Liver (tissue), 9 donors: ENCODE results near the gene MLF1. TPM values are rescaled to one million over a fixed set of nuclear protein-coding genes. Genes with fewer than 3 reads are reported as not detected.

Experiments
- DNase-seq: peaks from one replicate; pipeline ENCODE4 v3.0.0-alpha.2; 2017; ENCODE audit warnings: low spot score
- H3K27ac ChIP-seq, 2 donors: one replicate each; pipeline ENCODE4 v1.7.0; 2013; ENCODE audit warnings: inconsistent platforms in 2 of 2, low read length in 2 of 2, control low read depth in 1 of 2, low read depth in 1 of 2, mild to moderate bottlenecking in 1 of 2
- H3K27me3 ChIP-seq, 4 donors: one replicate each; pipeline versions ENCODE4 v1.6.1 to v1.7.0; 2013; ENCODE audit warnings: low read length in 3 of 4, inconsistent platforms in 1 of 4, mild to moderate bottlenecking in 1 of 4, moderate library complexity in 1 of 4; ENCODE audit not compliant: control insufficient read depth in 4 of 4, insufficient read depth in 4 of 4
- H3K36me3 ChIP-seq, 4 donors: one replicate each; pipeline versions ENCODE4 v1.6.1 to v1.7.0; 2013; ENCODE audit warnings: low read length in 3 of 4, mild to moderate bottlenecking in 3 of 4, low read depth in 1 of 4, moderate library complexity in 1 of 4; ENCODE audit not compliant: control insufficient read depth in 4 of 4, insufficient read depth in 3 of 4
- H3K4me1 ChIP-seq, 4 donors: one replicate each; pipeline versions ENCODE4 v1.6.1 to v1.7.0; 2013; ENCODE audit warnings: low read length in 3 of 4, mild to moderate bottlenecking in 3 of 4, moderate library complexity in 1 of 4; ENCODE audit not compliant: control insufficient read depth in 4 of 4, insufficient read depth in 4 of 4
- H3K4me3 ChIP-seq, 3 donors: one replicate each; pipeline versions ENCODE4 v1.6.1 to v1.7.0; 2013; ENCODE audit warnings: low read length in 3 of 3, control low read depth in 1 of 3, low read depth in 1 of 3, mild to moderate bottlenecking in 1 of 3
- H3K9ac ChIP-seq, 2 donors: one replicate each; pipeline ENCODE4 v1.7.0; 2013; ENCODE audit warnings: low read length in 2 of 2, mild to moderate bottlenecking in 2 of 2, moderate library complexity in 2 of 2, control low read depth in 1 of 2, low read depth in 1 of 2
- H3K9me3 ChIP-seq, 4 donors: one replicate each; pipeline versions ENCODE4 v1.6.1 to v1.7.0; 2013; ENCODE audit warnings: low read length in 3 of 4; ENCODE audit not compliant: control insufficient read depth in 4 of 4
- CTCF ChIP-seq: fragments of 150-350 bp; IDR thresholded peaks from 2 replicates; pipeline ENCODE4 v1.5.1; 2017; ENCODE audit warnings: improper control_type of control experiment, low read depth, low read length; ENCODE audit not compliant: missing input control
- FOXA2 ChIP-seq: IDR thresholded peaks from 2 replicates; pipeline ENCODE4 v1.6.1; 2016; ENCODE audit warnings: antibody characterized with exemption
- GABPA ChIP-seq, 2 donors: IDR thresholded peaks in 1 of 2; conservative IDR thresholded peaks in 1 of 2; 2 replicates each; pipeline ENCODE4 v1.6.1; 2016; ENCODE audit warnings: antibody characterized with exemption in 2 of 2, mild to moderate bottlenecking in 1 of 2, moderate library complexity in 1 of 2
- HNF4A ChIP-seq, 2 donors: conservative IDR thresholded peaks; 2 replicates each; pipeline ENCODE4 v1.6.1; 2016; ENCODE audit warnings: antibody characterized with exemption in 2 of 2, mild to moderate bottlenecking in 2 of 2
- JUND ChIP-seq, 2 donors: IDR thresholded peaks; 2 replicates each; pipeline ENCODE4 v1.6.1; 2016; ENCODE audit warnings: antibody characterized with exemption in 2 of 2
- MAX ChIP-seq: IDR thresholded peaks from 2 replicates; pipeline ENCODE4 v1.6.1; 2016; ENCODE audit warnings: antibody characterized with exemption
- NR2F2 ChIP-seq: IDR thresholded peaks from 2 replicates; pipeline ENCODE4 v1.6.1; 2016; ENCODE audit warnings: antibody characterized with exemption
- RAD21 ChIP-seq, 2 donors: IDR thresholded peaks; 2 replicates each; pipeline ENCODE4 v1.6.1; 2016; ENCODE audit warnings: antibody characterized with exemption in 2 of 2, mild to moderate bottlenecking in 2 of 2
- TAF1 ChIP-seq: conservative IDR thresholded peaks from 2 replicates; pipeline ENCODE4 v1.6.1; 2016; ENCODE audit warnings: antibody characterized with exemption, mild to moderate bottlenecking
- WGBS: extraction: QIAGEN DNeasy Blood & Tissue Kit; methylation state at CpG from one replicate; pipeline ENCODE4 v1.1.7; 2013; 5-methylcytosine and 5-hydroxymethylcytosine counted together
- polyA plus RNA-seq, 2 donors: library from polyadenylated mRNA; stranded (reverse) in 1 of 2; unstranded in 1 of 2; fragments of 200-250 nt in 1 of 2; fragments of >200 nt in 1 of 2; fragmentation: Nextera tagmentation in 1 of 2; extraction: Ambion mirVana in 1 of 2; gene quantifications; one replicate each; pipeline versions ENCODE4 v1.2.1 to v1.2.3, GENCODE V29; 2013 to 2015
- total RNA-seq, 2 donors: library from RNA; depleted of rRNA; stranded (reverse); fragments of >200 nt; gene quantifications; one replicate each; pipeline ENCODE4 v1.2.3, GENCODE V29; 2014
- TF ChIP-seq, protein P1 (sequence below): IDR thresholded peaks from 2 replicates; pipeline ENCODE4 v1.6.1; 2016; ENCODE audit warnings: antibody characterized with exemption
- TF ChIP-seq, protein P2 (sequence below): IDR thresholded peaks from 2 replicates; pipeline ENCODE4 v1.6.1; 2016; ENCODE audit warnings: antibody characterized with exemption
- donor health status: healthy.
- donor health status: healthy.
- donor health status: healthy.
- donor health status: healthy.
- donor health status: healthy.

Gene MLF1
- total and polyA plus RNA-seq, 4 donors, result 0.20 to 3.3 (median 0.45) TPM

GRCh38 chr3:158569794-158570193 is 1.2 kb upstream of the MLF1 start:
- Histone ChIP-seq H3K36me3 (no peaks in the 10 kb centered on the region), H3K4me3 (no peak overlapping the region), H3K27ac (no peak overlapping the region), H3K4me1 (peaks cover 2 to 6% (median 5%) of the 10 kb centered on the region in 4 donors), H3K9ac (no peak overlapping the region), H3K27me3 (peaks cover 0 to 13% (median 1%) of the 10 kb centered on the region in 4 donors), H3K9me3 (peaks cover 0 to 3% (median 0%) of the 10 kb centered on the region in 4 donors)
- TF ChIP-seq CTCF, result no peak
- no peak for TF ChIP-seq GABPA (IDR thresholded peaks at IDR 0.05 in 1 of 2, conservative IDR thresholded peaks at IDR 0.05 in 1 of 2)
- TF ChIP-seq, protein P1, sequence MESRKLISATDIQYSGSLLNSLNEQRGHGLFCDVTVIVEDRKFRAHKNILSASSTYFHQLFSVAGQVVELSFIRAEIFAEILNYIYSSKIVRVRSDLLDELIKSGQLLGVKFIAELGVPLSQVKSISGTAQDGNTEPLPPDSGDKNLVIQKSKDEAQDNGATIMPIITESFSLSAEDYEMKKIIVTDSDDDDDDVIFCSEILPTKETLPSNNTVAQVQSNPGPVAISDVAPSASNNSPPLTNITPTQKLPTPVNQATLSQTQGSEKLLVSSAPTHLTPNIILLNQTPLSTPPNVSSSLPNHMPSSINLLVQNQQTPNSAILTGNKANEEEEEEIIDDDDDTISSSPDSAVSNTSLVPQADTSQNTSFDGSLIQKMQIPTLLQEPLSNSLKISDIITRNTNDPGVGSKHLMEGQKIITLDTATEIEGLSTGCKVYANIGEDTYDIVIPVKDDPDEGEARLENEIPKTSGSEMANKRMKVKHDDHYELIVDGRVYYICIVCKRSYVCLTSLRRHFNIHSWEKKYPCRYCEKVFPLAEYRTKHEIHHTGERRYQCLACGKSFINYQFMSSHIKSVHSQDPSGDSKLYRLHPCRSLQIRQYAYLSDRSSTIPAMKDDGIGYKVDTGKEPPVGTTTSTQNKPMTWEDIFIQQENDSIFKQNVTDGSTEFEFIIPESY, result no peak
- TF ChIP-seq HNF4A (conservative IDR thresholded peaks at IDR 0.05), result no peak
- no peak for TF ChIP-seq TAF1
- no peak for TF ChIP-seq JUND (IDR thresholded peaks at IDR 0.05)
- TF ChIP-seq RAD21 (IDR thresholded peaks at IDR 0.05), result no peak
- no peak for DNase-seq
- 57% methylated on average over 3 of the region's 3 CpGs for WGBS

DNA sequence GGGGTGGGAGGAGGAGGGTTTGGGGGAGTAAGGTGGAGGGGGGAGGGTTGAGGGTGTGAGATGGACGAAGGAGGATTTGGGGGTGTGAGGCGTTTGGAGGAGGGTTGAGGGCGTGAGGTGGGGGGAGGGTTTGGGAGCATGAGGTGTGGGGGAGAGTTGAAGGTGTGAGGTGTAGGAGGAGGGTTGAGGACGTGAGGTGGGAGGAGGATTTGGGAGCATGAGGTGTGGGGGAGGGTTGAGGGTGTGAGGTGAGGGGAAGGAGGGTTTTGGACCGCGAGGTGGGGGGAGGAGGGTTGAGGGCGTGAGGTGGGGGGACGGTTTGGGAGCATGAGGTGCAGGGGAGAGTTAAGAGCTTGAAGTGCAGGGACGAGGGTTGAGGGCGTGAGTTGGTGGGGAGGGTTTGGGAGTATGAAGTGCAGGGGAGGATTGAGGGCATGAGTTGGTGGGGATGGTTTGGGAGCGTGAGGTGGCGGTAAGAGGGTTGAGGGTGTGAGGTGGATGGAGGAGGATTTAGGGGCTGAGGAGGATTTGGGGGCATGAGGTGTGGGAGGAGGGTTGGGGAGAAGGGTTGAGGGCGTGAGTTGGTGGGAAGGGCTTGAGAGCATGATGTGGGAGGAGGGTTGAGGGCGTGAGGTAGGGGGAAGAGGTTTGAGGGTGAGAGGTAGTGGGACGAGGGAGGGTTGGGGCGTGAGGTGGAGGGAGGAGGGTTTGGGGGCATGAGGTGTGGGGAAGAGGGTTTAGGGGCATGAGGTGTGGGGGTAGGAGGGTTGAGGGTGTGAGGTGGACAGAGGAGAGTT is 1.2 kb downstream of the MLF1 start:
- Histone ChIP-seq H3K9me3 (no peaks in the 10 kb centered on the region), H3K36me3 (no peaks in the 10 kb centered on the region), H3K27ac (no peak overlapping the region), H3K4me1 (peaks cover 2 to 6% (median 5%) of the 10 kb centered on the region in 4 donors), H3K4me3 (no peak overlapping the region), H3K9ac (no peak overlapping the region), H3K27me3 (peaks cover 0 to 10% (median 1%) of the 10 kb centered on the region in 4 donors)
- TF ChIP-seq, protein P1, result no peak
- no peak for TF ChIP-seq NR2F2
- no peak for TF ChIP-seq MAX
- no peak for TF ChIP-seq FOXA2
- TF ChIP-seq, protein P2, sequence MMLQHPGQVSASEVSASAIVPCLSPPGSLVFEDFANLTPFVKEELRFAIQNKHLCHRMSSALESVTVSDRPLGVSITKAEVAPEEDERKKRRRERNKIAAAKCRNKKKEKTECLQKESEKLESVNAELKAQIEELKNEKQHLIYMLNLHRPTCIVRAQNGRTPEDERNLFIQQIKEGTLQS, result no peak
- no peak for DNase-seq
- whole genome bisulfite sequencing, result 94% methylated on average over 16 of the region's 16 CpGs
